Erythroblast (primary cell): Measurements from ENCODE around the gene BRIP1.

Source experiments
- GATA1 ChIP-seq: IDR thresholded peaks from 2 replicates; pipeline ENCODE4 v1.6.1; 2011; ENCODE audit warnings: low read depth, mild to moderate bottlenecking, control low read depth, low read length, moderate library complexity
- POLR2A ChIP-seq: IDR thresholded peaks from 2 replicates; pipeline ENCODE4 v1.6.1; 2011; ENCODE audit warnings: mild to moderate bottlenecking, low read length

DNA sequence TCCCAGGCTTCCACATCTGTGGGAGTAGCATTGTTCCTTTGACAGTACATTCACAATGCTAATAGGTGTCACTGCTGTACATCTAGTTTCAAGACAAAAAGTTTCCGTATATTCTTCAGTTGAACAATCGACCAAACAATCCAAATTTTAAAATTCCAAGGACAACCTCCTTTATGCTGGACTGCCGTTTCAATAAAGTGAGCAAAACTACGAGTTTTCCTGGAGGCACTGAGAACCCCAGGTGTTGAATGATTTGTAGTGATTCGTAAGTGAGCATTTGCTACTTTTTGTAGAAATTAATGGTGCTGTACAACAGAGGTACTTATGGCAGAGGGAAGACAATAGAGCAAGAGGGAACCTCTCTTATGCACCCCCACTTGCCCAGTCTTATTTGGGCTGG lies 201.1 kb downstream of the BRIP1 start:
- TF ChIP-seq POLR2A, result no peak
- no peak for TF ChIP-seq GATA1
